GM23338 (cell line): ENCODE measurements around the gene CLIC3.

Source experiments
- CREB1 ChIP-seq: fragments of 250-450 bp; sonication (Bioruptor Pico); IDR thresholded peaks from 2 replicates; pipeline ENCODE4 v1.5.0; 2020; ENCODE audit warnings: low read depth, mild to moderate bottlenecking, moderate library complexity
- CTCF ChIP-seq, 2 experiments: fragments of 200-600 bp in 1 of 2; sonication (generic) in 1 of 2; conservative IDR thresholded peaks; 2 replicates each; pipeline versions ENCODE4 v1.5.1 to v1.6.1; 2016 to 2017; ENCODE audit warnings: antibody characterized with exemption in 2 of 2, low read depth in 2 of 2, mild to moderate bottlenecking in 2 of 2, moderate library complexity in 1 of 2
- ETS1 ChIP-seq: IDR thresholded peaks from 2 replicates; pipeline ENCODE4 v1.6.1; 2016; ENCODE audit warnings: antibody characterized with exemption
- EZH2 ChIP-seq: fragments of 200-600 bp; sonication (generic); IDR thresholded peaks from one replicate; pipeline ENCODE4 v1.8.0; 2017; ENCODE audit warnings: antibody characterized with exemption, mild to moderate bottlenecking, low read depth; ENCODE audit not compliant: unreplicated experiment
- JUNB ChIP-seq: IDR thresholded peaks from one replicate; pipeline ENCODE4 v1.6.1; 2016; ENCODE audit warnings: antibody characterized with exemption; ENCODE audit not compliant: unreplicated experiment
- POLR2AphosphoS5 ChIP-seq: IDR thresholded peaks from 2 replicates; pipeline ENCODE4 v1.6.1; 2016; ENCODE audit warnings: antibody characterized with exemption, low read depth

- TF ChIP-seq CTCF (conservative IDR thresholded peaks at IDR 0.05; ENCODE audit: low read depth in 2 of 2) (no peak), EZH2 (no peak), JUNB (no peak), ETS1 (no peak), POLR2AphosphoS5 (no peak), CREB1 (CRISPR knock-in tag) (no peak)
These were observed 17.8 kb upstream of the CLIC3 start for GRCh38 chr9:137014166-137014565.
